GM12878 (cell line): ENCODE results near the gene MEF2D. TPM values are rescaled to one million over a fixed set of nuclear protein-coding genes. Genes with fewer than 3 reads are reported as not detected.
A peak's percentile ranks its signal among the peaks of the same experiment; 100 is the strongest.

Experiments used
- ATAC-seq: fragments of 200-7000 bp; cut with Tn5 transposase; 3 replicates; pipeline ENCODE4 v1.9.1; 2020; ENCODE audit warnings: mild to moderate bottlenecking, moderate library complexity
- BruUV-seq: library from RNA; stranded (reverse); fragments of 400-500 nt; replicated peaks from 2 replicates; lab custom pipeline; 2021; lab: Mats Ljungman, UMichigan
- CTCF ChIA-PET: fragments of 300-600 bp; sonication (Branson Sonifier 250); formaldehyde crosslinking; extraction: SDS; loops from one replicate; lab custom pipeline; 2021; ENCODE audit warnings: inconsistent platforms; lab: Yijun Ruan, JAX
- POLR2A ChIA-PET: fragments of 350-600 bp; formaldehyde crosslinking; extraction: SDS; loops from one replicate; lab custom pipeline; 2021; ENCODE audit warnings: inconsistent platforms; lab: Charles Lee
- RAD21 ChIA-PET: fragments of 300-600 bp; sonication (Branson Sonifier 250); formaldehyde crosslinking; loops from one replicate; lab custom pipeline; 2023; ENCODE audit warnings: antibody characterized with exemption; ENCODE audit not compliant: unreplicated experiment; lab: Charles Lee
- SMC1A ChIA-PET: fragments of 300-600 bp; sonication (Branson Sonifier 250); formaldehyde crosslinking; loops from one replicate; lab custom pipeline; 2023; ENCODE audit not compliant: unreplicated experiment, uncharacterized antibody; lab: Charles Lee
- DNase-seq: peaks from one replicate; pipeline ENCODE4 v3.0.0-alpha.2; 2011; ENCODE audit warnings: low read depth, low spot score
- FAIRE-seq: peaks from 3 replicates; lab custom pipeline; 2011; peaks lifted over from hg19 to GRCh38; lab: Jason Lieb, UNC
- H2AFZ ChIP-seq: 2 replicates; pipeline ENCODE4 v1.6.0; 2011; ENCODE audit warnings: low read depth, low read length, control low read depth; ENCODE audit not compliant: control insufficient read depth
- H3K27ac ChIP-seq: 2 replicates; pipeline ENCODE4 v1.5.1; 2011; ENCODE audit warnings: control low read depth; ENCODE audit not compliant: control insufficient read depth, insufficient read depth
- H3K27me3 ChIP-seq, 2 experiments: replicated peaks in 1 of 2; 2 replicates each; pipeline versions ENCODE4 v1.6.0 to v1.6.1; 2011; ENCODE audit warnings: low read length in 1 of 2; ENCODE audit not compliant: control insufficient read depth in 2 of 2, insufficient read depth in 2 of 2
- H3K36me3 ChIP-seq, 2 experiments: 2 replicates each; pipeline ENCODE4 v1.5.1; 2011; ENCODE audit warnings: low read length in 1 of 2; ENCODE audit not compliant: control insufficient read depth in 2 of 2, insufficient read depth in 2 of 2
- H3K4me1 ChIP-seq: 2 replicates; pipeline ENCODE4 v1.6.1; 2011; ENCODE audit warnings: mild to moderate bottlenecking, low read length, moderate library complexity, mixed read lengths; ENCODE audit not compliant: control insufficient read depth, insufficient read depth
- H3K4me2 ChIP-seq: 2 replicates; pipeline ENCODE4 v1.6.0; 2011; ENCODE audit warnings: control low read depth; ENCODE audit not compliant: control insufficient read depth, insufficient read depth
- H3K4me3 ChIP-seq: fragments of 200-600 bp; sonication (generic); 2 replicates; pipeline ENCODE4 v1.5.1; 2016
- H3K79me2 ChIP-seq: 2 replicates; pipeline ENCODE4 v1.6.0; 2011; ENCODE audit warnings: low read length; ENCODE audit not compliant: control insufficient read depth, insufficient read depth
- H3K9ac ChIP-seq: 2 replicates; pipeline ENCODE4 v1.8.0; 2011; ENCODE audit warnings: low read length, control low read depth, mixed read lengths; ENCODE audit not compliant: control insufficient read depth, insufficient read depth
- H3K9me3 ChIP-seq: replicated peaks from 3 replicates; pipeline ENCODE4 v1.5.1; 2011; ENCODE audit warnings: mild to moderate bottlenecking, low read length; ENCODE audit not compliant: control insufficient read depth, insufficient read depth
- H4K20me1 ChIP-seq: 2 replicates; pipeline ENCODE4 v1.6.0; 2011; ENCODE audit not compliant: control insufficient read depth, insufficient read depth
- BRCA1 ChIP-seq: IDR thresholded peaks from 2 replicates; pipeline ENCODE4 v1.6.1; 2011; ENCODE audit warnings: low read depth, low read length, improper control_type of control experiment
- CEBPB ChIP-seq, 2 experiments: fragments of 150-350 bp in 1 of 2; IDR thresholded peaks; 2 replicates each; pipeline ENCODE4 v1.6.1; 2012 to 2014; ENCODE audit warnings: low read depth in 2 of 2, low read length in 2 of 2, borderline replicate concordance in 1 of 2, inconsistent platforms in 1 of 2
- CHD1 ChIP-seq: IDR thresholded peaks from 2 replicates; pipeline ENCODE4 v1.6.1; 2012; ENCODE audit warnings: low read depth, low read length, improper control_type of control experiment
- HDAC6 ChIP-seq: fragments of 200-600 bp; sonication (generic); IDR thresholded peaks from one replicate; pipeline ENCODE4 v1.8.0; 2017; ENCODE audit warnings: antibody characterized with exemption; ENCODE audit not compliant: unreplicated experiment
- LARP7 ChIP-seq: fragments of 450-650 bp; IDR thresholded peaks from 2 replicates; pipeline ENCODE4 v1.6.1; 2017; ENCODE audit warnings: mild to moderate bottlenecking
- NBN ChIP-seq: fragments of 450-650 bp; IDR thresholded peaks from 2 replicates; pipeline ENCODE4 v1.6.1; 2016
- RELB ChIP-seq: fragments of 450-650 bp; IDR thresholded peaks from 2 replicates; pipeline ENCODE4 v1.6.1; 2017; ENCODE audit warnings: low read depth, mild to moderate bottlenecking, moderate library complexity
- SIN3A ChIP-seq: IDR thresholded peaks from 2 replicates; pipeline ENCODE4 v1.6.1; 2012; ENCODE audit warnings: low read depth, low read length, improper control_type of control experiment
- SPI1 ChIP-seq: IDR thresholded peaks from 2 replicates; pipeline ENCODE4 v1.6.1; 2011; ENCODE audit warnings: low read depth, mild to moderate bottlenecking, low read length, moderate library complexity, borderline replicate concordance; ENCODE audit not compliant: insufficient read depth
- SRF ChIP-seq, 2 experiments: IDR thresholded peaks; 2 replicates each; pipeline ENCODE4 v1.6.1; 2011; ENCODE audit warnings: low read depth in 2 of 2, low read length in 2 of 2, mild to moderate bottlenecking in 1 of 2, moderate library complexity in 1 of 2
- WGBS: methylation state at CpG from one replicate; pipeline ENCODE4 v1.1.6; 2016; ENCODE audit warnings: low lambda C conversion rate; ENCODE audit not compliant: insufficient replicate concordance, insufficient coverage; ENCODE audit errors: missing lambda C conversion rate; 5-methylcytosine and 5-hydroxymethylcytosine counted together
- in situ Hi-C: fragments of 300-500 bp; cut with MboI; formaldehyde crosslinking; loops from 9 replicates; pipeline ENCODE4 v1.14.3; 2018; ENCODE audit warnings: mixed read lengths
- intact Hi-C: fragments of 100-400 bp; cut with micrococcal nuclease; formaldehyde crosslinking; loops from one replicate; pipeline ENCODE4 v1.14.2; 2022; ENCODE audit not compliant: unreplicated experiment
- polyA plus RNA-seq, 11 experiments: library from polyadenylated mRNA; depleted of rRNA in 4 of 11; unstranded in 6 of 11; stranded (reverse) in 5 of 11; fragments of >200 nt; fragmentation: Nextera tagmentation in 4 of 11; fragmentation: Illumina TruSeq in 1 of 11; extraction: Ambion mirVana in 4 of 11; extraction: Trizol in 1 of 11; gene quantifications; 1 replicate in 1 of 11; 2 replicates in 10 of 11; pipeline versions ENCODE4 v1.2.1 to v1.2.3, GENCODE V29; 2011 to 2016; ENCODE audit warnings: inconsistent platforms in 2 of 11, missing spikeins in 2 of 11, low read depth in 1 of 11
- total RNA-seq, 4 experiments: library from RNA; depleted of rRNA in 3 of 4; stranded (reverse); fragments of >200 nt in 3 of 4; fragmentation: Illumina TruSeq in 1 of 4; extraction: Trizol in 1 of 4; gene quantifications; 2 replicates each; pipeline versions ENCODE4 v1.2.1 to v1.2.3, GENCODE V29; 2013 to 2021
- TF ChIP-seq, protein P1 (sequence below): IDR thresholded peaks from 2 replicates; pipeline ENCODE4 v1.6.1; 2012; ENCODE audit warnings: low read depth, low read length, improper control_type of control experiment

MEF2D gene
- total and polyA plus RNA-seq, 10 of the 15 experiments (the other 5 are each of a cell fraction or from before 2014, with no cell fraction given): 0.61 to 53.0 (median 15.2) TPM

DNA sequence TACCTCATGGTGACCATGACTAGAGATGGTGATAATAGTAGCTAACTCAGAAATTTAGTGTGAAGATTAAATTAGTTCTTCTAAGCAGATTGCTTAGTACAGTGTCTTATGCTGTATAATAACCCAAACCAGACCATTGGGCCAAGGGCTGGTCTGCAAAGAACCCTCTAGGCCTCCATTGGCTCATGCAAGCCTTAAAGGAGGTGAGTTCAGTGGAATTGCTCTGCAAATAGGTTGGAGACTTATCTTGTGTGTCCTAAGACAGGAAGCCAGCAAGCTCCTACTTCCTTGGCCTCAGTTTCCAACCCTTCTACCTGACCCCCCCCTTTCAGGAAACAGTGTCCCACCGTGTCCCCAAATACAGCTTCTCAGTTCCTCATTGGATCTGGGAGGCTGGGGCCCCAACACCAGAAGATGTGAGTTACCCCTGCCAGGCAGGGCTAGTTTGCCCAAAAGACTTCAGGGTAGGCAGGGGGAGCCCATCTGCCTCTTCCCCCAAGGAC lies 1.9 kb upstream of the MEF2D start:
- intact Hi-C loops (loop anchor here (5.0 to 10.0 kb wide), 2 partner anchors 242 to 265 kb away; partner anchors contain the start of genes MRPL24 and PRCC), in situ Hi-C loops (no loop called here)
- H4K20me1 ChIP-seq: no peaks in the 10 kb centered on the region
- no peaks in the 10 kb centered on the region for H3K27me3 ChIP-seq
- ChIA-PET POLR2A (interaction anchor here (0.6 to 23.9 kb wide), 5 partner anchors 1 to 97 kb away, joined by 3 to 630 read pairs (median 21); partner anchors contain the start of gene MEF2D), SMC1A (interaction anchor here (1.2 to 16.4 kb wide), 3 partner anchors 13 to 44 kb away, joined by 3 to 460 read pairs (median 18); no protein-coding TSS in a partner anchor), RAD21 (interaction anchor here (2.5 to 5.8 kb wide), 2 partner anchors 15 to 44 kb away, joined by 25 to 323 read pairs; no protein-coding TSS in a partner anchor), CTCF (interaction anchor here (0.6 to 10.0 kb wide), 8 partner anchors 13 to 167 kb away, joined by 3 to 175 read pairs (median 8); no protein-coding TSS in a partner anchor)
- peaks cover 35% of the 10 kb centered on the region for H3K79me2 ChIP-seq
- ATAC-seq (no peak), DNase-seq (no peak), FAIRE-seq (no peak)
- peak overlapping the region; percentile 2 for H3K27ac ChIP-seq
- no peak overlapping the region for H3K9ac ChIP-seq
- peaks cover 45% of the 10 kb centered on the region for H3K4me1 ChIP-seq
- H3K4me3 ChIP-seq: no peak overlapping the region
- 0% methylated on average over 1 of the region's 1 CpG for WGBS
- no peaks in the 10 kb centered on the region for H3K36me3 ChIP-seq
- TF ChIP-seq SPI1: peak; percentile 24; the same call in 1 of the 2 replicates
- TF ChIP-seq HDAC6: no peak
- H3K4me2 ChIP-seq: peak overlapping the region; percentile 83
- no peaks in the 10 kb centered on the region for H3K9me3 ChIP-seq
- BruUV-seq: no TSS peak
- no peak overlapping the region; the same call in 1 of the 2 replicates for H2AFZ ChIP-seq

GRCh38 chr1:156500793-156501506 lies 375 bp upstream of the MEF2D start:
- Histone ChIP-seq H3K4me3 (peak overlapping the region; percentile 92), H3K79me2 (peaks cover 49% of the 10 kb centered on the region), H3K27ac (peak overlapping the region; percentile 97), H2AFZ (peak overlapping the region; percentile 59), H3K27me3 (no peaks in the 10 kb centered on the region), H3K36me3 (no peaks in the 10 kb centered on the region), H3K4me1 (peaks cover 52% of the 10 kb centered on the region), H3K9ac (peak overlapping the region; percentile 91), H3K4me2 (peak overlapping the region; percentile 83), H4K20me1 (no peaks in the 10 kb centered on the region), H3K9me3 (no peaks in the 10 kb centered on the region)
- intact Hi-C loops: loop anchor here (1.0 to 10.0 kb wide), 3 partner anchors 45 to 266 kb away; partner anchors contain the start of genes MRPL24 and PRCC
- TSS peak; percentile 77 for BruUV-seq
- FAIRE-seq: no peak
- DNase-seq: no peak
- ChIA-PET RAD21 (interaction anchor here (0.6 to 5.8 kb wide), 16 partner anchors 14 to 351 kb away, joined by 3 to 323 read pairs (median 4); partner anchors contain the start of genes GPATCH4 and NAXE), CTCF (interaction anchor here (0.7 to 10.0 kb wide), 16 partner anchors 11 to 166 kb away, joined by 3 to 175 read pairs (median 4); partner anchors contain the start of genes NAXE and TTC24), SMC1A (interaction anchor here (0.7 to 16.4 kb wide), 12 partner anchors 9 to 107 kb away, joined by 3 to 460 read pairs (median 4); no protein-coding TSS in a partner anchor), POLR2A (interaction anchor here (0.6 to 23.9 kb wide), 17 partner anchors 3 to 524 kb away, joined by 3 to 630 read pairs (median 5); partner anchors contain the start of genes MEF2D, NAXE and TMEM79)
- peak; percentile 74 for ATAC-seq
- WGBS: 2% methylated on average over 19 of the region's 57 CpGs
- in situ Hi-C loops: no loop called here
- TF ChIP-seq NBN (0 out of 2 replicates have a peak, but pooled peaks have one; percentile 68), SIN3A (peak; percentile 43; the same call in 1 of the 2 replicates), CEBPB (IDR thresholded peaks at IDR 0.05; ENCODE audit: borderline replicate concordance in 1 of 2, low read depth in 2 of 2, low read length in 2 of 2) (no peak), SRF (IDR thresholded peaks at IDR 0.05; ENCODE audit: low read depth in 2 of 2, low read length in 2 of 2) (0 out of 4 replicates have a peak, but pooled peaks of 1 of the 2 experiments have one; percentile 9), RELB (peak; percentile 97), CHD1 (no peak), LARP7 (peak; percentile 89), BRCA1 (no peak)
- TF ChIP-seq, protein P1, sequence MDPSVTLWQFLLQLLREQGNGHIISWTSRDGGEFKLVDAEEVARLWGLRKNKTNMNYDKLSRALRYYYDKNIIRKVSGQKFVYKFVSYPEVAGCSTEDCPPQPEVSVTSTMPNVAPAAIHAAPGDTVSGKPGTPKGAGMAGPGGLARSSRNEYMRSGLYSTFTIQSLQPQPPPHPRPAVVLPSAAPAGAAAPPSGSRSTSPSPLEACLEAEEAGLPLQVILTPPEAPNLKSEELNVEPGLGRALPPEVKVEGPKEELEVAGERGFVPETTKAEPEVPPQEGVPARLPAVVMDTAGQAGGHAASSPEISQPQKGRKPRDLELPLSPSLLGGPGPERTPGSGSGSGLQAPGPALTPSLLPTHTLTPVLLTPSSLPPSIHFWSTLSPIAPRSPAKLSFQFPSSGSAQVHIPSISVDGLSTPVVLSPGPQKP: 0 out of 2 replicates have a peak, but pooled peaks have one; percentile 19
